Activated gamma-delta T cell treated with Interleukin-2 at 50 U/mL for 16 hours (primary cell): ENCODE data around the gene WFDC11.
"Not testable (repeated sequence)": the region's sequence is repeated elsewhere in the genome, so short reads cannot be mapped to it uniquely, and the experiment has no call there.

Experiments used
- DNase-seq: peaks from one replicate; pipeline ENCODE4 v3.0.0-alpha.2; 2020

The WFDC11 gene

DNA sequence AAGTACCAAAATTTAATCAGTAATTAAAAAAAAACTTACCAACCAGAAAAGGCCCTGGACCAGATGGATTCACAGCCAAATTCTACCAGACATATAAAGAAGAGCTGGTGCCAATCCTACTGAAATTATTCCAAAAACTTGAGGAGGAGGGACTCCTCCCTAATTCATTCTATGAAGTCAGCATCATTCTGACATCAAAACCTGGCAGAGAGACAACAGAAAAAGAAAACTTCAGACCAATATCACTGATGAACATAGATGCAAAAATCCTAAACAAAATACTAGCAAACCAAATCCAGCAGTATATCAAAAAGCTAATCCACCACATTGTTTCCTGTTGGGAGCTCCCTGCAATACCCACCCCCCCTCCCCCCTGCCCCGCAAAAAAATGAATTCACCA is at the start of gene WFDC11:
Gene WFDC11 (minus strand): TSS at position 101 of the 400 bp plus-strand sequence. CDS start 19,639 bp downstream, outside the sequence.
- DNase-seq: no peak

DNA sequence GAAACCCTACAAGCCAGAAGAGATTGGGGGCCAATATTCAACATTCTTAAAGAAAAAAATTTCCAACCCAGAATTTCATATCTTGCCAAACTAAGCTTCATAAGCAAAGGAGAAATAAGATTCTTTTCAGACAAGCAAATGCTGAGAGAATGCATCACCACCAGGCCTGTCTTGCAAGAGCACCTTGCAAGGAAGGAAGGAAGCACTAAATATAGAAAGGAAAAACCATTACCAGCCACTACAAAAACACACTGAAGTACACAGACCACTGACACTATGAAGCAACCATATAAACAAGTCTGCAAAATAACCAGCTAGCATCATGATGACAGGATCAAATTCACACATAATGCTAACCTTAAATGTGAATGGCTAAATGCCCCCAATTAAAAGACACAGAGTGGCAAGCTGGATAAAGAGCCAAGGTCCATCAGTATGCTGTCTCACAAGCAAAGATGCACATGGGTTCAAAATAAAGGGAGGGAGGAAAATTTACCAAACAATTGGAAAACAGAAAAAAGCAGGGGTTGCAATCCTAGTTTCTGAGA is 46.2 kb upstream of the WFDC11 start:
- DNase-seq: not testable (repeated sequence)

DNA sequence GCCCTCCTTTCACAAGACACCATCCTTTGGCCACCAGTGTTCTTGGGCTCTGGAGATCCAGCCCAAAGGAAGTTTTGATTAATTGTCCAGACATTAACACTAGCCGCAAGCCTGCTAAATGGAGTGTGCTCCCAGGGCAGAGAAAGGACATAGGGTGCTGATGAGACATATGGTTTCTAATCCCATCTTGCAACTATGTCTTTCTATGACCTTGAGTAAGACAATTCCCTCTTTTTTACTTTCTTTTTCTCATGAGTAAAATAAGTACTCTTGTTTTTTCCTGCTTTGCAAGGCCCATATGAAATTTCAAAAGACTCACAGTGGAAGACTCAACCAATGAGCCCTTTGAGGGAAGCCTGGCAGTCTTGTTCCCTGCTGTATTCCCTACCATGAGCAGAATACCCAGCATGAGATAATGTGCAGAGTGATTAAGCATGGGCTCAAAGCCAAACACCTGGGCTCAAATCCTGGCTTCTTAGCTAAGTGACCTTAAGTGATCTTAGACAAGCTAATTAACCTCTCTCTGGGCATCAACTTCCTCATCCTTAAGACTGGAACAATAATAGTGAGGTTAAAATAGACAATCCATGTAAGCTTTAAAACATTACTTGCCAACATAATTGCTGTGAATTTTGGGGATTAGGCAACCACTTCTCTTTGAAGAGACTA is 35.1 kb upstream of the WFDC11 start, which contains the start of gene WFDC10B:
Gene WFDC10B (minus strand): TSS at position 51 of the 669 bp plus-strand sequence. CDS start 19,027 bp downstream, outside the sequence.
- DNase-seq: no peak

DNA sequence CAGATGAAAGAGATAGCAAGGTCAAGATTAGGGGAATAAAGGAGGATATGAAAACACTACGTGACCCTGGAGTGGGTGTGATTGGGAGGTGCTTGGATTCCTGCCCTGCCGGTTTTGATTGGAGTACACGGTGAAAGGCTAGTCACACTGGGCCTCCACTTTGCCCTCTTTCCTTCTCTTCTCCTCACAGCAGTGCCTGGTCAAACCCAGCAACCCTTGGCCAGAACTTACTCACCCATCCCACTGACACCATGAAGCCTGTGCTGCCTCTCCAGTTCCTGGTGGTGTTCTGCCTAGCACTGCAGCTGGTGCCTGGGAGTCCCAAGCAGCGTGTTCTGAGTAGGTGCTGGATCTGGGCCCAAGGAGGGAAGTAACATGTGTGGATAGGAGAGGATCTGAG is 31.8 kb upstream of the WFDC11 start, which contains the start of gene WFDC13:
Gene WFDC13 (plus strand): TSS at position 166 of the 400 bp plus-strand sequence. CDS start 86 bp downstream, at position 252.
- DNase-seq: no peak

DNA sequence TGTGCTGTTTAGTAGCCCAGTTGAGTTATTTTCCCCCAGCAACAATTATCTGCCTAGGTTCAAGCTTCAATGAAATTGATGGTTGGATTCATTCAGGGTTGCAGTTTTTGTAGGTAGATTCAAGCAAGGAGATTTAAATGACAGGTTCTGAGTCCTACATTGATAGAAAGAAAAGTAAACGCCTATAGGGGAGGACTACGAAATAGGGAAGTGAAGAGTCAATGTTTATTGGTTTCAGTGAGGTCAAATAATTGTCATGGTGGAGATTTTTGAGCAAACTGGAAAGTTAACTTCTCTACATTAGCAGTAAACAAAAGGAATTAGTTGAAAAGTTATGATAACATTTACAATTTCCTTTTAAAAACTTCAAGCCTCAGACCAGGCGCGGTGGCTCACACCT is 31.1 kb upstream of the WFDC11 start:
- DNase-seq: no peak

DNA sequence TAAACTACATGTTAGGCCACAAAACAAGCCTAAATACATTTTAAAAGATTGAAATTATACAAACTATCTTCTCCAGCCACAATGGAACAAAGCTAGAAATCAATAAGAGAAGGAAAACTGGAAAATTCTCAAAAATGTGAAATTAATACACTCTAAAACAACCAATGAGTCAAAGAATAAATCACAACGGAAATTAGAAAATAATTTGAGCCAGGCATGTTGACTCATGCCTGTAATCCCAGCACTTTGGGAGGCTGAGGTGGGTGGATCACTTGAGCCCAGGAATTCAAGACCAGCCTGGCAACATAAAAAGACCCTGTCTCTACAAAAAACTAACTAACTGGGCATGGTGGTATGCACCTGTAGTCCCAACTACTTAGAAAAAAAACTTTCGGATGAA is 25.5 kb upstream of the WFDC11 start:
- no peak for DNase-seq

DNA sequence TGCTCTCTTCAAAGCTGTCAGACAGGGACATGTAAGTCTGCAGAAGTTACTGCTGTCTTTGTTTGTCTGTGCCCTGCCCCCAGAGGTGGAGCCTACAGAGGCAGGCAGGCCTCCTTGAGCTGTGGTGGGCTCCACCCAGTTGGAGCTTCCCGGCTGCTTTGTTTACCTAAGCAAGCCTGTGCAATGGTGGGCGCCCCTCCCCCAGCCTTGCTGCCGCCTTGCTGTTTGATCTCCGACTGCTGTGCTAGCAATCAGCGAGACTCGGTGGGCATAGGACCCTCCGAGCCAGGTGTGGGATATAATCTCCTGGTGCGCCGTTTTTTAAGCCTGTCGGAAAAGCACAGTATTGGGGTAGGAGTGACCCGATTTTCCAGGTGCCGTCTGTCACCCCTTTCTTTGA is 23.3 kb upstream of the WFDC11 start:
- not testable (repeated sequence) for DNase-seq

DNA sequence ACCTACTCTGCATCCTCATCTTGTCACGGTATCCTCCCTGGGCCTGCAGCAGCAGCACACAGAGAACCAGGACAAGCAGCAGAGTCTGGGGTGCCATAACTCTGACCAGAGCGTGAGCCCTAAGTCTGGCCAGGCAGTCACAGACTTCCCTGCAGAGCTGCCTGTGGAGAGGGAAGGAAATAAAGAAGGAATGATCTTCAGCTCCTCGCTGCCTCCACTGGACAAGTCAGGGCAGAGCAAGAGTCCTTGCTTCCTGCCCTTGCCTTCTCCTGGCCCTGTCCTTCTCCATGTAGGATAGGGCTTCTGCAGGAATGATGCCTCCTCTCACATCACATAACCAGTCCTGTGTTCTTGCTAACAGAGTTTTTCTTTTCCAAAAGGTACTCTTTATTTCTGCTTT is 15.9 kb upstream of the WFDC11 start:
- no peak for DNase-seq

DNA sequence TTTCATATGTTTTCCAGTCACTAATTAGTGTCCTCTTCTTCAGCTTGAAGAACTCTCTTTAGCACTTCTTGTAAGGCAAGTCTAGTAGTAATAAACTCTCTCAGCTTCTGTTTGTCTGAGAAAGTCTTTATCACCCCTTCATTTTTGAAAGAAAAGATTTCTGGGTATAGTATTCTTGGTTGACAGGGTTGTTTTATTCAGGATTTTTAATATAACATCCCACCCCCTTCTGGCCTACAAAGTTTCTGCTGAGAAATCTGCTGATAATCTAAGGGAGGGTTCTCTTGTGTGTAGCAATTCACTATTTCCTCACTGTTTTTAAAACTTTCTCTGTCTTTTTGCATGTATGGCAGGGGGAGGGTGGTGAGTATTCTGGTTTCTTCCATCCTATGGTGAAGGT is 9.6 kb upstream of the WFDC11 start:
- DNase-seq: no peak

DNA sequence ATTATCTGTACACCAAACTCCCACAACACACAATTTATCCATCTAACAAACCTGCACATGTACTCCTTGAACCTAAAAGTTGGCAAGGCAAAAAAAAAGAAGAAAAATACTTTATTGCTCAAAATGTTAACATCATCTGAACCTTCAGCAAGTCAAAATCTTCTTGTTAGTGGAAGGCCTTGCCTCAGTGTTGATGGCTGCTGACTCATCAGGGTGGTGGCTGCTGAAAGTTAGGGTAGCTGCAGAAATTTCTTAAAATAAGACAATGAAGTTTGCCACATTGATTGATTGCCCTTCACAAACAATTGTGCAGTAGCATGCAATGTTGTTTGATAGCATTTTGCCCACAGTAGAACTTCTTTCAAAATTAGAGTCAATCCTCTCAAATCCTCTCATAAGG is 2.7 kb upstream of the WFDC11 start:
- DNase-seq: no peak

DNA sequence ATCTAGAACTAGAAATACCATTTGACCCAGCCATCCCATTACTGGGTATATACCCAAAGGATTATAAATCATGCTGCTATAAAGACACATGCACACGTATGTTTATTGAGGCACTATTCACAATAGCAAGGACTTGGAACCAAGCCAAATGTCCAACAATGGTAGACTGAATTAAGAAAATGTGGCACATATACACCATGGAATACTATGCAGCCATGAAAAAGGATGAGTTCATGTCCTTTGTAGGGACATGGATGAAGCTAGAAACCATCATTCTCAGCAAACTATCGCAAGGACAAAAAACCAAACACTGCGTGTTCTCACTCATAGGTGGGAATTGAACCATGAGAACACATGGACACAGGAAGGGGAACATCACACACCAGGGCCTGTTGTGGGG is 13.0 kb downstream of the WFDC11 start:
- DNase-seq: not testable (repeated sequence)

DNA sequence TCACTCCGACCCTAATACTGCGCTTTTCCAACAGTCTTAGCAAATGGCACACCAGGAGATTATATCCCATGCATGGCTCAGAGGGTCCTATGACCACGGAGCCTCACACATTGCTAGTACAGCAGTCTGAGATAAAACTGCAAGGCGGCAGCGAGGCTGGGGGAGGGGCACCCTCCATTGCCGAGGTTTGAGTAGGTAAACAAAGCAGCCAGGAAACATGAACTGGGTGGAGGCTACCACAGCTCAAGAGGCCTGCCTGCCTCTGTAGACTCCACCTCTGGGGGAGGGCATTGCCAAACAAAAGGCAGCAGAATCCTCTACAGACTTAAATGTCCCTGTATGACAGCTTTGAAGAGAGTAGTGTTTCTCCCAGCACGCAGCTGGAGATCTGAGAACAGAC is 18.3 kb downstream of the WFDC11 start:
- not testable (repeated sequence) for DNase-seq

DNA sequence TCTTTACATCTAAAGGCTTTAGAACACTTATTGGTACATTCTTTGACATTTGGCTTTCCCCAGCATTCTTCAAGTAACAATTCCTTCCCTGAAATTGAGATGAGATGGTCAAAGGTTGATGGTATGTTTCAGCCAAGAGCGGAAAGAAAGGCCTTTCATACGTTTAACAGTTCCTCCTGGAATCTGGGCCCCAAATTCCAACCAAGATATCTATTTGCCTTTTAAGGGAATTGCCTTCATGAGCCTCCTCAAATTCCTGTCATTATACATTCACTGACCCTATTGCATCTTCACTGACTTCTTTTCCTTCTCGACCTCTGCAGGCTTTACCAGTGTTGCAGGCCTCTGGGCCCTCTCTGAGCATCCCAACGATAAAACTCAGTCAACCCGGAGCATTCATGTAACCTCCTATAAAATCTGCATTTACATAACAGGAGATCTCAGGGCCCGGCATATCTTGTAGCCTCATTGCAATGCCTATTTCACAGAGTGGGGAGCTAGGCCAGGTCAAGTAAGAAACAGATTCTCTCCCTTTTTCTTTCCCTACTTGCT is 20.7 kb downstream of the WFDC11 start:
- no peak for DNase-seq

DNA sequence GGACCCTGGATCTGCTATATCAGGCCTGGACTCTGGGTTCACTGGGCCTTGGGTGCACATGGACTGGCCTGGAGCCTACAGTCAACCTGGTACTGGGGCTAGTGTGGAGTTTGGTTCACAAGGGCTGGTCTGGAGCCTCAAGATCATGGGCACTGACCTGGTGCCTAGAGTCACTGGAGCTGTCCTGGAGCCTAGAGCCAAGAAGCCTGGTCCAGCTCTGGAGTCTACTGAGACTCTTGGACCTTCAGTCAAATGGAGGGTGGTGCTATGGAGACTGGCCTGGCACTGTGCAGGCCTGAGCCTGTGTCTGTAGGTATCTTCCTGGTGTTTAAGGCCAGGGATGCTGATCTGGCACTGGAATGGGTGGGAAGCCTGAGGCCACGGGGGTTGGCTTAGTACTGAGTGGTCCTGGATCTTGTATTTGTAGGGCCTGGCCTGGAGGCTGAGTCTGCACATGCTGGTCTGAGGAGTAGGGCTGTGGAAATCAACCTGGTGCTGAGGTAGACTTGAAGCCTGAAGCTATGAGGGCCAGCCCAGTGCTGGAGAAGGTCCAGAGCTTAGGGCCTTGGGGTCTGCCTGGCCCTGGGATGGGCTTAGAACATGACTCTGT is 22.5 kb downstream of the WFDC11 start:
- no peak for DNase-seq

DNA sequence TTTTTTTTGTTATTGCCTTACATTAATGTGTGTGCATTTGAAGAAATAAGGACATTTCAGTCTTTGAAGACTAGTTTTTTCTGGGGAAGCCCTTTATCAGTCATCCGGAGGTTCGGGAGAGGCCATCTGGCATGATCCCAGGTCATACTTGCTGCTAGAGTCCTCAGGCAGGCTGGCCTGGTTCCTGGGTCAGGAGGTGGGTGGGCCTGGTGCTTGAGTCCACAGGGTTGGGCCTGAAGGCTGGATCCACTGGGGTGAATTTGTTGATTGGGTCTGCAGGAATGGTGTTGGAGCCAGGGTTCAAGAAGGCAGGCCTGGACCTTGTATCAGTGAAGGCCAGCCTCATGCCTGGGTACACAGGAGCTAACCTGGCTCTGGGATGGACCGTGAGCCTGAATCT is 23.2 kb downstream of the WFDC11 start:
- no peak for DNase-seq

DNA sequence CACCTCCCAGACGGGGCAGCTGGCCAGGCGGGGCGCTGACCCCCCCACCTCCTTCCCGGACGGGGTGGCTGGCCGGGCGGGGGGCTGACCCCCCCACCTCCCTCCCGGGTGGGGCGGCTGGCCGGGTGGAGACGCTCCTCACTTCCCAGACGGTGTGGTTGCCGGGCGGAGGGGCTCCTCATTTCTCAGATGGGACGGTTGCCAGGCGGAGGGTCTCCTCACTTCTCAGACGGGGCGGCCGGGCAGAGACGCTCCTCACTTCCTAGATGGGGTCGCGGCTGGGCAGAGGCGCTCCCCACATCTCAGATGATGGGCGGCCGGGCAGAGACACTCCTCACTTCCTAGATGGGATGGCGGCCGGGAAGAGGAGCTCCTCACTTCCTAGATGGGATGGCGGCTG is 24.2 kb downstream of the WFDC11 start:
- DNase-seq: not testable (repeated sequence)

DNA sequence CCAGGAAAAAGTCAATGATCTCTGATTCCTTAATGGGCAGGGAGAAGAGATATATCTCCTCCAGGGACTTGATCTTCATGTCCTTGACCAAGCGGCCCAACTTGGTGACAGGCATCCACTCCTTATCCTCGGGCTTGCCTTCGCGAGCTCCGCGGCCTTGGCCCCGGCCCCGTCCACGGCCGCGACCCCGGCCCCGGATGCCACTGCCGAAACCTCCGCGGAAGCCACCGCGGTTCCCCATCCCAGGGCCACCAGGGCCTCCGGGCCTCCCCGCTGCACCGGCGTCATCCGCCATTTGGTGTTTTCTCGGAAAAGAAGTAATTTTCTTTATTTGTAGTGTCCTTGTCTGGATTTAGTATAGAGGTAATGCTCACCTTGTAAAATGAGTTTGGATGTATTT is 29.0 kb downstream of the WFDC11 start:
- not testable (repeated sequence) for DNase-seq

DNA sequence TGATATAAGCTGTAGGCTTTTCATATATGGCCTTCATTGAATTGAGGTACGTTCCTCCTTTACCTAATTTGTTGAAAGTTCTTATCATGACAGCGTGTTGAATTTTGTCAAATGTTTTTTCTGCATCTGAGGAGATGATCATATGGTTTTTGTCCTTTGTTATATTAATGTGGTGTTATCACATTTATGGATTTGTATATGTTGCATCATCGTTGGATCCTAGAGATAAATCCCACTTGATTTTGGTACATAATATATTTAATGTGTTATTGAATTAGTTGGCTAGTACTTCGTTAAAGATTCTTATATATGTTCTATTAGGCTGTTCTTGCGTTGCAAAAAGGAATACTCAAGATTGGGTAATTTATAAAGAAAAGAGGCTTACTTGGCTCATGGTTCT is 30.4 kb downstream of the WFDC11 start:
- DNase-seq: no peak

DNA sequence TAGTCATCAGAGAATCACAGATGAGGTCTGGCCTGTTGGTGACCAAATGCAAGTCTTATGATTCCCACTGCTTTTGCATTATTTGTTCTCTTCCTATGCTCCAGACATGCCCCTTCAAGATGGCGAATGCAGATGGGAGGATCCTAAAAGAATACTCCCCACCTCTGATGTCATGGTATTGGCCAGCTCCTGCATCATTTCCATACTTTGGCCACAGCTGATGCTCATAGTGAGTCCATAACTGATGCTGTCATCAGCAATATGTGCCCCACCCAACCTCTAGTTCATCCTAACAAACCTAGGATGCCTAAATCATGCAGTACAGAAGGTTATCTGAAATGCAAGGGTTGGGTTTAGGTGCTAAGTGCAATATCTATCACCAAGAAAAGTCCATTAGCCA is 33.5 kb downstream of the WFDC11 start:
- no peak for DNase-seq

DNA sequence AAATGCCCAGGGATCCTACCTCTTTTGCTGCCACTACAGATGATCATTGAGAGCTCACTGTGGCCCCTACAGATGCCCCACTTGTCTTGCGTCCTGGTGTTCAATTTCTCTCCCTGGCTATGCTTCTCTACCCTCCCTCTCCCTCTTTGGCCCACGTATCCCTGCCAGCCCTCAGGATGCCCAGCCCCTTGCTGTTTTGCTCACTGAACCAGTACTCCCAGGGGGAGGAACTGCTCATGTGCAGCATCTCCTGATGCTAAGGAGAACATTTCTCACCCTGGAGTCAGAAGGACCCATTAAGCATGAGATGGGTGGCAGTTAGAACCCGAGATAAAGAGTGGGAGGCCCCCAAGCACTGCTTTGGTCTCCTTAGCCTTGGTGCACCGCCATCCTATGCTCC is 38.9 kb downstream of the WFDC11 start, which contains the start of gene WFDC9:
Gene WFDC9 (minus strand): TSS at position 101 of the 400 bp plus-strand sequence. CDS start 21,103 bp downstream, outside the sequence.
- DNase-seq: no peak

DNA sequence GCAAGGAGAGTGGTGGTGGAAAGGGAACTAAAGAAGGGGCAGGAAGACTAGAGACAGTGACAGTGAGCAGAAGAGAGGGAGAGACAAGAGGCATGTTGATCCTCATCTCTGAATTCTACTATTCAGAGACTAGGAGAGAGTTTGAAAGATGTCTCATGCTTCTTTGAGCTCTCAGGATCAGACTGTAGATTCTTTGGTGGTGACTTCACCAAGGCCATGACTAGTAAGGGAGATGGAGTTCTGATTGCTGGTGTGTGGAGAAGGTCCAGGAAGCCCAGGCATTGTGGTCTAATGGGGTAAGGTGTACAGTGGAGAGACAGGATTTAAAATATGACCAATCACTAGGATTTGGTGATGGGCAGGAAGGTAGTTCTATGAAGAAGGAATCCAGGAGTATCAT is 39.7 kb downstream of the WFDC11 start:
- no peak for DNase-seq

DNA sequence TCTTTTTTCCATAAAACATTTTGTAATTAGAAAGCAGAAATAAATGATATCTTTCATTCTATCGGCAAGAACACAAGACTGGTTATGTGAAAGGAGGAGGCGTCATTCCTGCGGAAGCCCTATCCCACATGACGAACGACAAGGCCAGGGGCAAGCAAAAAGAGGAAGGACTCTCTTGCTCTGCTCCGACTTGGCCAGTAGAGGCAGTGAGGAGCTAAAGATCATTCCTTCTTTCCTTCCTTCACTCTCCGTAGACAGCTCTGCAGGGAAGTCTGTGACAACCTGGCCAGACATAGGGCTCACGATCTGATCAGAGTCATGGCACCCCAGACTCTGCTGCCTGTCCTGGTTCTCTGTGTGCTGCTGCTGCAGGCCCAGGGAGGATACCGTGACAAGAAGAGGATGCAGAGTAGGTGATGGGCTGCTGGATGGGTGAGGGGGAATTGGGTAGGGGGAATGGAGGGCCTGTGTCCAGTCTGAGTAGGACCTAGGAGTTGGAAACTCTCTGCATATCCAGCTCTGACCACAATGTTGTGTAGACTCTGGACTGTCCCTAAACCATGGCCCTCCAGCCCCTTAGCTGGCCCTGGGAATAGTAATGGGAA is 40.4 kb downstream of the WFDC11 start, which contains the start of gene WFDC10A:
Gene WFDC10A (plus strand): TSS at position 244 of the 605 bp plus-strand sequence. CDS start 75 bp downstream, at position 319.
- DNase-seq: peak; percentile 5

DNA sequence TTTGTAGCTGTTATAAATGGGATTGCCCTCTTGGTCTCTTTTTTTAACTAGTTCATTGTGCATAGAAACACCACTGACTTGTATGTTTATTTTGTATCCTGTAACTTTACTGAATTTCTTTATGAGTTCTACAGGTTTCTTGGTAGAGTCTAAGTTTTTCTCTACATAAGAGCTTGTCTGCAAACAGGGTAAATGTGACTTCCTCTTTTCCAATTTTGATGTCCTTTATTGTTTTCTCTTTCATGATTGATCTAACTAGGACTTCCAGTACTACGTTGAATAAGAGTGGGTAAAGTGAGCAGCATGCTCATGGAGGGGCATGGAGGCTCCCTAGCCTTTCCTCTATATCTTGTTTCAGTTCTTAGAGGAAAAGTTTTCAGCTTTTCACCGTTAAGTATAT is 43.5 kb downstream of the WFDC11 start:
- no peak for DNase-seq
